Activated naive CD8-positive, alpha-beta T cell treated with anti-CD3 and anti-CD28 coated beads, Interleukin-2, amount 10 ng/mL, durations not matched to agents 7 days and 5 days (primary cell): ENCODE data around the gene LZTS3. TPM values are rescaled to one million over a fixed set of nuclear protein-coding genes. Genes with fewer than 3 reads are reported as not detected.

Experiments used
- ATAC-seq: fragments of 150-1000 bp; cut with Tn5 transposase; one replicate; pipeline ENCODE4 v1.10.0; 2021; ENCODE audit warnings: low read depth, moderate library complexity
- POLR2A ChIA-PET: fragments of 350-600 bp; sonication (Branson Sonifier 250); formaldehyde crosslinking; loops from one replicate; lab custom pipeline; 2021; ENCODE audit warnings: antibody characterized with exemption; lab: Charles Lee
- DNase-seq: peaks from one replicate; pipeline ENCODE4 v3.0.0; 2021
- H3K27ac Mint-ChIP-seq: one replicate; pipeline ENCODE4 v1.8.0; 2022; ENCODE audit warnings: mild to moderate bottlenecking, mixed read lengths
- H3K27me3 Mint-ChIP-seq: one replicate; pipeline ENCODE4 v1.8.0; 2022; ENCODE audit warnings: mild to moderate bottlenecking, moderate library complexity, mixed read lengths
- H3K36me3 Mint-ChIP-seq: one replicate; pipeline ENCODE4 v1.8.0; 2021; ENCODE audit warnings: mild to moderate bottlenecking, mixed read lengths
- H3K4me1 Mint-ChIP-seq: one replicate; pipeline ENCODE4 v1.8.0; 2021; ENCODE audit warnings: mixed read lengths
- H3K4me3 Mint-ChIP-seq: one replicate; pipeline ENCODE4 v1.8.0; 2022; ENCODE audit warnings: mild to moderate bottlenecking, moderate library complexity, mixed read lengths
- H3K9me3 Mint-ChIP-seq: one replicate; pipeline ENCODE4 v1.8.0; 2021; ENCODE audit warnings: mixed read lengths
- total RNA-seq, 2 experiments: library from RNA; stranded (reverse); gene quantifications; one replicate each; pipeline ENCODE4 v1.2.3, GENCODE V29; 2021

LZTS3 gene
- total RNA-seq, 2 experiments from 2014 or later = 2.1 to 2.5 TPM

GRCh38 chr20:3203315-3204123 lies 30.2 kb upstream of the LZTS3 start:
- H3K36me3 Mint-ChIP-seq = peaks cover 23% of the 10 kb centered on the region
- H3K9me3 Mint-ChIP-seq = no peaks in the 10 kb centered on the region
- H3K4me3 Mint-ChIP-seq = peak overlapping the region; percentile 95
- ATAC-seq (peak; percentile 32), DNase-seq (peak; percentile 57)
- H3K27ac Mint-ChIP-seq = peak overlapping the region; percentile 94
- no peaks in the 10 kb centered on the region for H3K27me3 Mint-ChIP-seq
- H3K4me1 Mint-ChIP-seq = peaks cover 4% of the 10 kb centered on the region
- POLR2A ChIA-PET = interaction anchor here (0.5 to 1.5 kb wide), 9 partner anchors 14 to 1660 kb away, joined by 3 to 8 read pairs (median 3); partner anchors contain the start of genes FASTKD5, SLC4A11 and UBOX5

- Mint-ChIP-seq H3K27me3 (no peaks in the 10 kb centered on the region), H3K4me3 (peak overlapping the region; percentile 95), H3K9me3 (no peaks in the 10 kb centered on the region), H3K4me1 (peaks cover 4% of the 10 kb centered on the region), H3K27ac (no peak overlapping the region), H3K36me3 (peaks cover 23% of the 10 kb centered on the region)
- ATAC-seq (no peak), DNase-seq (no peak)
- POLR2A ChIA-PET = interaction anchor here (0.8 to 1.5 kb wide), 5 partner anchors 20 to 216 kb away, joined by 3 to 8 read pairs (median 6); partner anchors contain the start of genes FASTKD5 and UBOX5
These were observed 29.6 kb upstream of the LZTS3 start for GRCh38 chr20:3202965-3203314.

GRCh38 chr20:3199976-3200755 lies 26.8 kb upstream of the LZTS3 start:
- H3K4me1 Mint-ChIP-seq = peaks cover 9% of the 10 kb centered on the region
- no peaks in the 10 kb centered on the region for H3K27me3 Mint-ChIP-seq
- POLR2A ChIA-PET = interaction anchor here (0.7 to 1.8 kb wide), 2 partner anchors 39 to 43 kb away, joined by 3 to 4 read pairs; no protein-coding TSS in a partner anchor
- H3K4me3 Mint-ChIP-seq = no peak overlapping the region
- H3K27ac Mint-ChIP-seq = no peak overlapping the region
- no peaks in the 10 kb centered on the region for H3K9me3 Mint-ChIP-seq
- DNase-seq (no peak), ATAC-seq (no peak)
- peaks cover 31% of the 10 kb centered on the region for H3K36me3 Mint-ChIP-seq

- no peak overlapping the region for H3K4me3 Mint-ChIP-seq
- H3K9me3 Mint-ChIP-seq = no peaks in the 10 kb centered on the region
- POLR2A ChIA-PET = interaction anchor here (1.8 kb wide), 1 partner anchor 42 kb away, joined by 4 read pairs; no protein-coding TSS in a partner anchor
- no peak for DNase-seq
- H3K27me3 Mint-ChIP-seq = no peaks in the 10 kb centered on the region
- ATAC-seq = no peak
- H3K27ac Mint-ChIP-seq = peak overlapping the region; percentile 2
- peaks cover 31% of the 10 kb centered on the region for H3K36me3 Mint-ChIP-seq
- H3K4me1 Mint-ChIP-seq = peaks cover 9% of the 10 kb centered on the region
These were observed 25.9 kb upstream of the LZTS3 start for GRCh38 chr20:3199206-3199605.

- peaks cover 6% of the 10 kb centered on the region for H3K4me1 Mint-ChIP-seq
- no peaks in the 10 kb centered on the region for H3K27me3 Mint-ChIP-seq
- DNase-seq (no peak), ATAC-seq (no peak)
- POLR2A ChIA-PET = interaction anchor here (0.9 kb wide), 1 partner anchor 10 kb away, joined by 3 read pairs; no protein-coding TSS in a partner anchor
- H3K27ac Mint-ChIP-seq = peak overlapping the region; percentile 13
- no peaks in the 10 kb centered on the region for H3K9me3 Mint-ChIP-seq
- peaks cover 26% of the 10 kb centered on the region for H3K36me3 Mint-ChIP-seq
- H3K4me3 Mint-ChIP-seq = no peak overlapping the region
These were observed 22.4 kb upstream of the LZTS3 start for GRCh38 chr20:3195590-3196237.

- Mint-ChIP-seq H3K4me3 (no peak overlapping the region), H3K36me3 (peaks cover 24% of the 10 kb centered on the region), H3K27ac (no peak overlapping the region), H3K9me3 (no peaks in the 10 kb centered on the region), H3K4me1 (peaks cover 6% of the 10 kb centered on the region), H3K27me3 (no peaks in the 10 kb centered on the region)
- POLR2A ChIA-PET = no interaction called here
- no peak for ATAC-seq
- no peak for DNase-seq
These were observed 21.4 kb upstream of the LZTS3 start for GRCh38 chr20:3194617-3195280.

GRCh38 chr20:3193806-3194616 lies 20.7 kb upstream of the LZTS3 start:
- Mint-ChIP-seq H3K9me3 (no peaks in the 10 kb centered on the region), H3K36me3 (peaks cover 17% of the 10 kb centered on the region), H3K27ac (no peak overlapping the region), H3K4me1 (peaks cover 6% of the 10 kb centered on the region), H3K4me3 (no peak overlapping the region), H3K27me3 (no peaks in the 10 kb centered on the region)
- DNase-seq = no peak
- POLR2A ChIA-PET = no interaction called here
- ATAC-seq = no peak

- POLR2A ChIA-PET = no interaction called here
- Mint-ChIP-seq H3K27me3 (no peaks in the 10 kb centered on the region), H3K4me1 (peaks cover 6% of the 10 kb centered on the region), H3K36me3 (peaks cover 12% of the 10 kb centered on the region), H3K9me3 (no peaks in the 10 kb centered on the region), H3K4me3 (no peak overlapping the region), H3K27ac (peak overlapping the region; percentile 28)
- ATAC-seq = no peak
- no peak for DNase-seq
These were observed 19.1 kb upstream of the LZTS3 start for GRCh38 chr20:3192226-3193015.

- POLR2A ChIA-PET = no interaction called here
- H3K9me3 Mint-ChIP-seq = no peaks in the 10 kb centered on the region
- ATAC-seq (no peak), DNase-seq (no peak)
- no peak overlapping the region for H3K27ac Mint-ChIP-seq
- peaks cover 8% of the 10 kb centered on the region for H3K36me3 Mint-ChIP-seq
- H3K4me1 Mint-ChIP-seq = peaks cover 4% of the 10 kb centered on the region
- H3K27me3 Mint-ChIP-seq = no peaks in the 10 kb centered on the region
- no peak overlapping the region for H3K4me3 Mint-ChIP-seq
These were observed 17.3 kb upstream of the LZTS3 start for GRCh38 chr20:3190681-3191111.

- Mint-ChIP-seq H3K27me3 (no peaks in the 10 kb centered on the region), H3K9me3 (no peaks in the 10 kb centered on the region), H3K4me1 (no peaks in the 10 kb centered on the region), H3K4me3 (no peak overlapping the region), H3K27ac (no peak overlapping the region), H3K36me3 (peaks cover 4% of the 10 kb centered on the region)
- ATAC-seq = no peak
- DNase-seq = no peak
- POLR2A ChIA-PET = no interaction called here
These were observed 16.3 kb upstream of the LZTS3 start for GRCh38 chr20:3189561-3190131.

- H3K27me3 Mint-ChIP-seq = no peaks in the 10 kb centered on the region
- H3K4me3 Mint-ChIP-seq = no peak overlapping the region
- H3K9me3 Mint-ChIP-seq = no peaks in the 10 kb centered on the region
- H3K27ac Mint-ChIP-seq = no peak overlapping the region
- no peaks in the 10 kb centered on the region for H3K4me1 Mint-ChIP-seq
- POLR2A ChIA-PET = interaction anchor here (0.6 kb wide), 1 partner anchor 87 kb away, joined by 3 read pairs; no protein-coding TSS in a partner anchor
- DNase-seq (no peak), ATAC-seq (no peak)
- peaks cover 4% of the 10 kb centered on the region for H3K36me3 Mint-ChIP-seq
These were observed 15.6 kb upstream of the LZTS3 start for GRCh38 chr20:3188823-3189413.
